ENCODE results near the gene FXYD2. TPM values are rescaled to one million over a fixed set of nuclear protein-coding genes. Genes with fewer than 3 reads are reported as not detected.

FXYD2 gene
- total and polyA plus RNA-seq, 2 of the 4 experiments (the other 2 are of a cell fraction) = 0.09 TPM; not detected in 1

- no peak overlapping the region for H3K4ac ChIP-seq (ENCODE audit: low read depth, low read length)
- no peak overlapping the region for H3K4me2 ChIP-seq (ENCODE audit: low read depth, low read length)
- H4K5ac ChIP-seq (ENCODE audit: low read depth, low read length) = no peak overlapping the region
- POLR2A ChIA-PET (ENCODE audit: unreplicated experiment) = no interaction called here
- dilution Hi-C loops (cut with HindIII; ENCODE audit: low sequenced_read_pairs, unreplicated experiment) = no loop called here
- BruUV-seq (replicated peaks) = no TSS peak
- CTCF ChIA-PET = no interaction called here
- H2BK15ac ChIP-seq (ENCODE audit: low read depth, low read length) = no peak overlapping the region
- H3K9me1 ChIP-seq (ENCODE audit: insufficient read depth, low read length) = no peaks in the 10 kb centered on the region
- ATAC-seq (ENCODE audit: low read depth) (no peak), DNase-seq (no peak)
- H2BK5ac ChIP-seq (ENCODE audit: low read depth, low read length, poor library complexity, severe bottlenecking) = no peak overlapping the region
- H3K14ac ChIP-seq (replicated peaks; ENCODE audit: low read depth, low read length) = no peak overlapping the region
- H3K18ac ChIP-seq (ENCODE audit: low read depth, low read length) = no peak overlapping the region
- 83% methylated on average over 1 of the region's 3 CpGs; no CpG with 5 or more reads in 1 of the 2 experiments for WGBS, 2 experiments (ENCODE audit: extremely low coverage in 2 of 2, insufficient read length in 1 of 2)
- no peak overlapping the region for H2BK20ac ChIP-seq (ENCODE audit: low read depth, low read length)
- no peaks in the 10 kb centered on the region for H4K20me1 ChIP-seq (ENCODE audit: insufficient read depth, low read length)
- TF ChIP-seq CHD1 (IDR thresholded peaks at IDR 0.05; ENCODE audit: low read depth, low read length) (no peak), NFE2L2 (IDR thresholded peaks at IDR 0.05; ENCODE audit: low read depth, low read length) (no peak), MXI1 (IDR thresholded peaks at IDR 0.05; ENCODE audit: borderline replicate concordance, low read depth, low read length) (no peak), CTCF (conservative IDR thresholded peaks at IDR 0.05; ENCODE audit: low read depth, low read length) (no peak), BHLHE40 (IDR thresholded peaks at IDR 0.05; ENCODE audit: low read depth, low read length) (no peak), SMC3 (IDR thresholded peaks at IDR 0.05; ENCODE audit: low read depth, low read length) (no peak), USF2 (IDR thresholded peaks at IDR 0.05; ENCODE audit: low read depth, low read length) (no peak), RFX5 (IDR thresholded peaks at IDR 0.05; ENCODE audit: low read depth, low read length) (no peak), CEBPB (IDR thresholded peaks at IDR 0.05; ENCODE audit: low read depth, low read length) (no peak), ELK1 (IDR thresholded peaks at IDR 0.05; ENCODE audit: borderline replicate concordance, low read depth, low read length) (no peak), MAZ (IDR thresholded peaks at IDR 0.05; ENCODE audit: borderline replicate concordance, low read depth, low read length) (no peak), POLR2A (IDR thresholded peaks at IDR 0.05; ENCODE audit: low read depth, low read length) (no peak), RAD21 (IDR thresholded peaks at IDR 0.05; ENCODE audit: low read length) (no peak), FOS (IDR thresholded peaks at IDR 0.05; ENCODE audit: low read depth, low read length) (no peak), RCOR1 (IDR thresholded peaks at IDR 0.05; ENCODE audit: insufficient replicate concordance, low read length) (no peak), MAFK (IDR thresholded peaks at IDR 0.05; ENCODE audit: low read depth, low read length) (no peak)
- peaks cover 10% of the 10 kb centered on the region; the same call in 1 of the 2 replicates for H3K4me1 ChIP-seq (ENCODE audit: control insufficient read depth, insufficient read depth, low read length)
- no peak overlapping the region for H2AK5ac ChIP-seq (ENCODE audit: low read depth, low read length)
- H3K36me3 ChIP-seq (ENCODE audit: control insufficient read depth, insufficient read depth, low read length) = no peaks in the 10 kb centered on the region
- no peaks in the 10 kb centered on the region for H3K79me1 ChIP-seq (ENCODE audit: low read depth in 1 of 2, low read length in 2 of 2)
- no peak overlapping the region for H3K23ac ChIP-seq (ENCODE audit: low read depth, low read length)
- no peak overlapping the region for H2AK9ac ChIP-seq (replicated peaks; ENCODE audit: low read depth, low read length, poor library complexity)
- no peak overlapping the region for H4K8ac ChIP-seq (ENCODE audit: low read depth in 2 of 2, low read length in 2 of 2)
- in situ Hi-C loops (cut with MboI; ENCODE audit: low sequenced_read_pairs) = no loop called here
- H2BK120ac ChIP-seq (ENCODE audit: low read depth, low read length) = no peak overlapping the region
- no peak overlapping the region for H3K9ac ChIP-seq (ENCODE audit: low read depth, low read length)
- no peak overlapping the region for H3K27ac ChIP-seq (ENCODE audit: insufficient read depth, low read length)
- H3K9me3 ChIP-seq (ENCODE audit: control insufficient read depth, insufficient read depth, low read length) = no peaks in the 10 kb centered on the region
- intact Hi-C loops (cut with micrococcal nuclease) = no loop called here
- H3K56ac ChIP-seq (ENCODE audit: extremely low read depth, insufficient read depth, low read length) = no peak overlapping the region
- H3K27me3 ChIP-seq (ENCODE audit: control insufficient read depth, insufficient read depth, low read length) = peaks cover 3% of the 10 kb centered on the region; the same call in 1 of the 2 replicates
- H2AFZ ChIP-seq (replicated peaks; ENCODE audit: low read length, poor library complexity) = no peak overlapping the region
- no peak overlapping the region for H4K91ac ChIP-seq (ENCODE audit: insufficient read depth, low read depth, low read length)
- H3K4me3 ChIP-seq (ENCODE audit: insufficient read depth, low read depth, low read length) = no peak overlapping the region
Measured at GRCh38 chr11:117826832-117827231, 2.3 kb upstream of the FXYD2 start.

All from IMR-90 (cell line).